Suprapubic skin (tissue), 4 donors: ENCODE data around the gene CDC6. TPM values are rescaled to one million over a fixed set of nuclear protein-coding genes. Genes with fewer than 3 reads are reported as not detected.

ENCODE experiments used
- DNase-seq, 2 donors: peaks; one replicate each; pipeline ENCODE4 v3.0.0-alpha.2; 2019; ENCODE audit warnings: low spot score in 2 of 2
- H3K27ac ChIP-seq: fragments of 200-600 bp; sonication (generic); one replicate; pipeline ENCODE4 v1.5.1; 2019
- H3K27me3 ChIP-seq: fragments of 200-600 bp; sonication (generic); one replicate; pipeline ENCODE4 v1.5.1; 2019
- H3K36me3 ChIP-seq: fragments of 200-600 bp; sonication (generic); one replicate; pipeline ENCODE4 v1.5.1; 2019
- H3K4me1 ChIP-seq: fragments of 200-600 bp; sonication (generic); one replicate; pipeline ENCODE4 v1.5.1; 2019
- H3K4me3 ChIP-seq: fragments of 200-600 bp; sonication (generic); one replicate; pipeline ENCODE4 v1.5.1; 2019; ENCODE audit warnings: mild to moderate bottlenecking
- H3K9me3 ChIP-seq: fragments of 200-600 bp; sonication (generic); one replicate; pipeline ENCODE4 v1.5.1; 2019
- CTCF ChIP-seq, 2 donors: fragments of 200-600 bp in 1 of 2; fragments of 450-650 bp in 1 of 2; sonication (generic) in 1 of 2; IDR thresholded peaks; one replicate each; pipeline ENCODE4 v1.5.1; 2016 to 2019; ENCODE audit warnings: antibody characterized with exemption in 2 of 2, mild to moderate bottlenecking in 1 of 2, moderate library complexity in 1 of 2
- EP300 ChIP-seq: sonication (generic); formaldehyde crosslinking; IDR thresholded peaks from one replicate; pipeline ENCODE4 v1.6.1; 2017; ENCODE audit warnings: antibody characterized with exemption
- POLR2A ChIP-seq, 2 donors: fragments of 450-650 bp; IDR thresholded peaks; one replicate each; pipeline ENCODE4 v1.6.1; 2017; ENCODE audit warnings: antibody characterized with exemption in 2 of 2, mild to moderate bottlenecking in 2 of 2, moderate library complexity in 2 of 2
- POLR2AphosphoS5 ChIP-seq, 3 donors: sonication (generic); formaldehyde crosslinking; IDR thresholded peaks; one replicate each; pipeline ENCODE4 v1.6.1; 2017; ENCODE audit warnings: antibody characterized with exemption in 3 of 3
- WGBS: methylation state at CpG from one replicate; pipeline ENCODE4 v1.1.5; 2018; 5-methylcytosine and 5-hydroxymethylcytosine counted together
- total RNA-seq, 4 donors: library from RNA; depleted of rRNA; stranded (reverse); fragments of >200 nt; gene quantifications; one replicate each; pipeline ENCODE4 v1.1.0, GENCODE V29; 2016

CDC6 gene
- total RNA-seq, 4 donors from 2014 or later, result 2.7 to 5.3 (median 3.3) TPM

DNA sequence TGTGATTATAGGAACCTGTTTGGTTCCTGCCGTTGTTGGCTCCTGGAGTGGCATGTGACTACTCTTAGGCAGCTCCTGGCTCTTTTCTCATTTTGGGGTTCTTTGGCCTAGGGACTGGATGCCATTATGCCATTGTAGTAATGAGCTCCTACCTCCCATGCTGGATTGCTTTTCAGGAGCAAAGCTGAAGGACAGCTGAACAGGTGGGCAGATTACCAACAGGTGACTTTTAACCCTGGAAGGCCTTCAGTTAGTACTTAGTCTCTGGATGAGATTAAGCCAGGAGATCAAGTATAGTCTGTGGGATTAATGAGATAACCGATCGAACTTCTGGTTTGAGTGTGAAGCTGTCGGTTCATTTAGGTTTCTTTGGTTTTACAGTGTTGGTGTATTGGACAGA is 43.4 kb upstream of the CDC6 start:
- H3K4me1 ChIP-seq, result peaks cover 51% of the 10 kb centered on the region
- DNase-seq, result no peak

GRCh38 chr17:40247926-40248495 is 39.7 kb upstream of the CDC6 start:
- DNase-seq, result peak in 1 of 2 donors; percentile 73
- H3K27ac ChIP-seq, result no peak overlapping the region
- no peak overlapping the region for H3K4me3 ChIP-seq
- no peaks in the 10 kb centered on the region for H3K9me3 ChIP-seq
- TF ChIP-seq POLR2A (IDR thresholded peaks at IDR 0.05) (no peak), EP300 (no peak), POLR2AphosphoS5 (IDR thresholded peaks at IDR 0.05) (no peak), CTCF (IDR thresholded peaks at IDR 0.05) (no peak)
- 81% methylated on average over 7 of the region's 7 CpGs for WGBS
- H3K4me1 ChIP-seq, result peaks cover 46% of the 10 kb centered on the region
- H3K27me3 ChIP-seq, result no peaks in the 10 kb centered on the region
- no peaks in the 10 kb centered on the region for H3K36me3 ChIP-seq

More for the DNA sequence above, 43.4 kb upstream of the CDC6 start:
- Histone ChIP-seq H3K36me3 (no peaks in the 10 kb centered on the region), H3K27ac (peak overlapping the region; percentile 32), H3K9me3 (no peaks in the 10 kb centered on the region), H3K27me3 (no peaks in the 10 kb centered on the region), H3K4me3 (no peak overlapping the region)
- 71% methylated on average over 4 of the region's 4 CpGs for WGBS
- TF ChIP-seq EP300 (no peak), POLR2AphosphoS5 (IDR thresholded peaks at IDR 0.05) (no peak), CTCF (IDR thresholded peaks at IDR 0.05) (no peak), POLR2A (IDR thresholded peaks at IDR 0.05) (no peak)

DNA sequence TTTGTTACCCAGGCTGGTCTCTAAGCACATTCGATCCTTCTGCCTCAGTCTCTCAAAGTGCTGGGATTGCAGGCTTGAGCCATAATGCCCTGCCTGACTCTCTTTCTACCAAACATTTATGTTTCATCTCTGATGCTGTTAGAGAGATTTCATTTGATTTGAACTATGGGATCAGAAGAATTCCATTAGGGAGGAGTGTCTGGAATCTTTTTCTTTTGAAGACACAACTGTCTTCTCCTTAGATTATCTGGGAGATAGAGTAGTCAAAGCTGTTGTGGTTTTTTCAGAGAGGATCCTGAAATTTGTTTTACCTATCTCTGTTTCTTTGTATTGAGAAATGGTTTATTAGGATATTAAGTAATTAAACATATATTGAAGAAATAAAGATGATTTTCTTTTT is 39.2 kb upstream of the CDC6 start:
- no peak for TF ChIP-seq EP300
- TF ChIP-seq CTCF (IDR thresholded peaks at IDR 0.05), result no peak
- no peak for TF ChIP-seq POLR2A (IDR thresholded peaks at IDR 0.05)
- no peak for TF ChIP-seq POLR2AphosphoS5 (IDR thresholded peaks at IDR 0.05)
- peaks cover 41% of the 10 kb centered on the region for H3K4me1 ChIP-seq
- DNase-seq, result no peak
- no peaks in the 10 kb centered on the region for H3K36me3 ChIP-seq
- no peak overlapping the region for H3K27ac ChIP-seq
- H3K27me3 ChIP-seq, result no peaks in the 10 kb centered on the region
- WGBS, result 88% methylated on average over 1 of the region's 1 CpG
- H3K9me3 ChIP-seq, result no peaks in the 10 kb centered on the region
- no peak overlapping the region for H3K4me3 ChIP-seq

DNA sequence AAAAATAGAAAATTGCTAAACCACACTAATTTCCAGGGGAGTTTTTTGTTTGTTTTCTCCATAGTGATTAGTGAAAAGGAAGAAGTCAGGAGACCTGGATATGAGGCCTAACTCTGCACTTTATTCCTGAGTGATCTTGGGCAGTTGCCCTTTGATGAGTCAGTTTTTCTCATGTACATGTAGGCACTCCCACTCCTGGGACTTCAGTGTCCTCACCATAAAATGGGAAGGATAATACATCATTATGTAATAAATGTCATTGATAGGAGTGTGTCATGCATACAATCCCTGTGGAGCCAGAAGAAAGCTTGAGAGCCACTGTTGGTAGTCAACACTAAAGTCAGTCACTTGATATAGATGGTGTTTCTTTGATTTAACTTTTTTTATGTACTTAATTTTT is 36.1 kb upstream of the CDC6 start:
- Histone ChIP-seq H3K27me3 (no peaks in the 10 kb centered on the region), H3K4me1 (peaks cover 24% of the 10 kb centered on the region), H3K9me3 (no peaks in the 10 kb centered on the region), H3K4me3 (no peak overlapping the region), H3K36me3 (peaks cover 4% of the 10 kb centered on the region), H3K27ac (peak overlapping the region; percentile 34)
- no peak for TF ChIP-seq CTCF (IDR thresholded peaks at IDR 0.05)
- peak in 1 of 2 donors; percentile 26 for DNase-seq

GRCh38 chr17:40253565-40253964 is 34.1 kb upstream of the CDC6 start:
- Histone ChIP-seq H3K4me1 (peaks cover 21% of the 10 kb centered on the region), H3K27ac (no peak overlapping the region), H3K36me3 (peaks cover 24% of the 10 kb centered on the region), H3K27me3 (no peaks in the 10 kb centered on the region), H3K9me3 (no peaks in the 10 kb centered on the region), H3K4me3 (no peak overlapping the region)
- WGBS, result 88% methylated on average over 3 of the region's 3 CpGs
- TF ChIP-seq POLR2A (IDR thresholded peaks at IDR 0.05) (no peak), POLR2AphosphoS5 (IDR thresholded peaks at IDR 0.05) (no peak)
- no peak for DNase-seq

DNA sequence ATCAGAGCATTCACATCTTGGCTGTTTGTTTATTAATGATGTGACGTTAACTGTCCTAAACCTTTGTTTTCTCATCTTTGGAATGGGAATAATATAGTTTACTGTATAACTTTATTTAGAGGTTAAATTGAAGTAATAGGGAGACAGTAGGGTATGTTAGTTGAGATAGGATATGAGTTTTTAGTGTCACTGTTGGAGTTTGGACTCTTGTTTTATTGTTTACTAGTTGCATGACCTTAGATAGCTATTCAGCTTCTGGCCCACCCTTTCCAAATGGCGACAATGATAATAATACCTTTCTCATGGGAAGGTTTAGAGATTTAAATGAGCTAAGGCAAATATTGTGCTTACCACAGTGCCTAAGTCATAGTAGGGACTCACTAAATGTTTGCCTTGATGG is 28.2 kb upstream of the CDC6 start:
- Histone ChIP-seq H3K9me3 (no peaks in the 10 kb centered on the region), H3K4me1 (no peaks in the 10 kb centered on the region), H3K27ac (no peak overlapping the region), H3K36me3 (peaks cover 71% of the 10 kb centered on the region), H3K27me3 (no peaks in the 10 kb centered on the region), H3K4me3 (no peak overlapping the region)
- WGBS, result 84% methylated on average over 2 of the region's 2 CpGs
- no peak for TF ChIP-seq CTCF (IDR thresholded peaks at IDR 0.05)
- TF ChIP-seq EP300, result no peak
- no peak for TF ChIP-seq POLR2A (IDR thresholded peaks at IDR 0.05)
- TF ChIP-seq POLR2AphosphoS5 (IDR thresholded peaks at IDR 0.05), result no peak
- no peak for DNase-seq
